GM03348 (cell line): Measurements from ENCODE around the gene TMEM255B.
"Not testable (repeated sequence)": the region's sequence is repeated elsewhere in the genome, so short reads cannot be mapped to it uniquely, and the experiment has no call there.

Experiments
- DNase-seq: peaks from one replicate; pipeline ENCODE4 v3.0.0; 2012; ENCODE audit warnings: low spot score

TMEM255B gene

DNA sequence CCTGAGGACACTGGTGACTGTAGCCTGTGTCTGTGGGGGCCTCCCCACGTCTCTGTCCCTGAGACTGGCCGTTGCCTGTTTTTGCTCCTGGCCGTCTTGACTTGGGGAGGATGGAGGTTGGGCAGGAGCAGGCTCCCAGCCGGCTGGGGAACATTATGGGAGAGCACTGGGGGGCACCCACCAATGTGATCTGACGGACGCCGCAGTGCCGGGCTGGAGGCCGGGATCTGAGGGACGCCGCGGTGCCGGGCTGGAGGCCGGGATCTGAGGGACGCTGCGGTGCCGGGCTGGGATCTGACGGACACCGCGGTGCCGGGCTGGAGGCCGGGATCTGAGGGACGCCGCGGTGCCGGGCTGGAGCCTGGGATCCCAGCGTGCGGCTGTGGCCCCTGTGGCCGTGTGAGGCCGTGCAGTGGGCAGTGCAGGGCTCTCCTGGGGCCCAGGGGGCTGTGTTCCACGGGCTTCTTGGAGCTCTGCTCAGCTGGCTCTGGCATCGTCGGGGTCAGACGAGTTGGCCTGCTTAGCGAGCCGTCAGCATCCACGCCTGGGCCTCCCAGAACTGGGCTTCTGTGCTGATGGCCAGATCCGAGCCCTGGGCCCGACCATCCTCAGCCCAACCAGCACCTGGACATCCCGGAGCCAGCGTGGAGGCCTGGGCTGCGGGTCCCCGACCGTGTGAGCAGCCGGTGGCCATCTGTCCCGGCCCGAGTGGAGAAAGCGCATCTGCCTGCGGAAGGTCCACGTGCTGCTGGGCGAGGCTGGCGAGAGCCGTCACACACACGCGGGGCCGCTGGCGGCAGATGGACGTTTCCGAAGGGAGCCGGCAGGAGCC, 59.0 kb downstream of the TMEM255B start:
- DNase-seq, result no peak

DNA sequence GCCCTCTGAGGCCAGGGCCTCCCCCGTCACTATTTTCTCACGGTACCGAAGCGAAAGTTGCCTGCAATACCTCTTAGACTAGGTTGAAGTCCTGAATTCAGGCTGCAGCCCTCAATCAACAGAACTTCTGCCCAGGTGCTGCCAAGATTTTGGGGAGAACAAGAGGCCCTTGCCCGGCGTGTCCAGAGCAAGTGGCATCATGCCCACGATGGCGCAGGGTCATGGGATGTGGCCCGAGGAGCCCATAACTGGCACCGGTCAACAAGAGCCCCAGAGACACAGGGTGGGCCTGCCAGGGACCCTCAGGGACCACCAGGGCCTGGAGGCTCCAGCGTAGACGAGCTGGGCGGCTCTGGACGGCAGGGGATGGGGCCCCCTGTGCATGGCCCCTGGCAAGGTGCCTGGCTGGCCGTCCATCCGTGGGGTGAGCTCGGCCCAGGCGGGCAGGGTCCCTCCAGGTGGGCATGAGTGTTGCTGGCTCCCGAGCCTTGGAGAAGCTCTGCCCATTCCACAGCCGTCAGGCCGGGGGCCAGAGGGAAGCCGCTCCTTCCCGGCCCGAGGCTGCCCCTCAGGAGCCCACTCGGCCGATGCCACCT, 59.8 kb downstream of the TMEM255B start:
- DNase-seq, result no peak

DNA sequence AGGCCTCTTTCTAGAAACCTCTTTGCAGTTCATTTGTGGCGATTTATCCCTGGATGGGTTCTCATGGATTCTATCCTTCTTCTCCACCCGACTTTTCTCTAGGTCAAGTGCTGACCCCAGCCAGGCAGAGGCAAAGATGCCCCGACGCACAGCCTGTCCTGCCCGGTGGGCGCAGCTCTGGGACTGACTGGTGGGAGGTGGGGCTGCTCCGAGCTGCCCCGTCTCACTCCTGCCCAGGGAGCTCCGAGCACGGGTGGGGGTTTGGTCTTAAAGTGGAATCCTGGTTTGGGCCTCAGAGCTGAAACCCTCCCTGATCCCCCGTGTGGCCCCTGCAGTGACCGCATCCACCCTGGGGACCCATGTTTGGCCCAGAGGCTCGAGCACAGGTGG, 60.3 kb downstream of the TMEM255B start:
- no peak for DNase-seq

DNA sequence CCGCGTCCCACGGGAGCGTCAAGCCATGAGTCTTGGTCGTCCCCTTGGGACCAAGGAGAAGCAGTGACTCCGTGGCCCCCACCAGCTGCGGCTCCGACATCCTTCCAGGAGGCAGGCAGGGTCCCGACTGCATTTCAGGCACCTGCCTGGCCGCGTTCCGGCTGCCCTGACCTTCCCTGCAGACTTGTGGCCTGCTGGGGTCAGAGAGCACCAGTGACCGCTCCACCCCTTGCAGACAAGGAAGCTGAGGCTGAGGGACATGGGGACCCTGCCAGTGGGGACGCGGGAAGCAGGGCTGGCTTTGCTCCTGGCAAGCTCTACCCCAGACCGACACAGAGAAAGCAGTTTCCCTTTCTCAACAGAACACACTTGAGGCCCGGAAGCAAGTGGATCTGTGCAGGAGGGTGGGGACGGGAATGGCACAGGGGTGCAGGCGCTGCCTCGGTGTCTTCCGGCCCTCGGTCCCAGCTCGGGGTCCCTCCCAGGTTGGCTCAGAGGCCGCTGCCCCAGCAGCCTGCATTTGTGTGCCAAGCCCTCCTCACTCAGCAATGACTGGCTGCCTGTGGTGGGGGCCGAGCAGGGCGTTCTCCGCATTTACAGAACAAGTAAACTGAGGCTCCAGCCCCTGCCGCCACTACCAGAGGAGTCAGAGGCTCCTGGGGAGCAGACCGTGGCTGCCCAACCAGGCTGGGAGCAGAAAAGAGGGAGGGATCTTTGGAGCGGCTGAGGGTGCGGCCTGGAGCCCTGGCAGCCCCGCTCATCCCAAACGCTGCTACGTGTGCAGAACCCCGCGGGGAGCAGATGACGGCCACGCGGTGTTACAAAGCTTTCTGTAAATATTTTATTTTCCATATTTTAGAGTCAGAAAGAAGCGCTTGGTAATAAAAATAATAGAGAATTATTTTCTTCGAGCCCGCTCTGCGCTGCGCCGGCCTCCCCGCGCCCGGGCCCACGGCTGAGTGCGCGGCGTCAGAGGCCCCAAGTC, 61.0 kb downstream of the TMEM255B start:
- DNase-seq, result no peak

DNA sequence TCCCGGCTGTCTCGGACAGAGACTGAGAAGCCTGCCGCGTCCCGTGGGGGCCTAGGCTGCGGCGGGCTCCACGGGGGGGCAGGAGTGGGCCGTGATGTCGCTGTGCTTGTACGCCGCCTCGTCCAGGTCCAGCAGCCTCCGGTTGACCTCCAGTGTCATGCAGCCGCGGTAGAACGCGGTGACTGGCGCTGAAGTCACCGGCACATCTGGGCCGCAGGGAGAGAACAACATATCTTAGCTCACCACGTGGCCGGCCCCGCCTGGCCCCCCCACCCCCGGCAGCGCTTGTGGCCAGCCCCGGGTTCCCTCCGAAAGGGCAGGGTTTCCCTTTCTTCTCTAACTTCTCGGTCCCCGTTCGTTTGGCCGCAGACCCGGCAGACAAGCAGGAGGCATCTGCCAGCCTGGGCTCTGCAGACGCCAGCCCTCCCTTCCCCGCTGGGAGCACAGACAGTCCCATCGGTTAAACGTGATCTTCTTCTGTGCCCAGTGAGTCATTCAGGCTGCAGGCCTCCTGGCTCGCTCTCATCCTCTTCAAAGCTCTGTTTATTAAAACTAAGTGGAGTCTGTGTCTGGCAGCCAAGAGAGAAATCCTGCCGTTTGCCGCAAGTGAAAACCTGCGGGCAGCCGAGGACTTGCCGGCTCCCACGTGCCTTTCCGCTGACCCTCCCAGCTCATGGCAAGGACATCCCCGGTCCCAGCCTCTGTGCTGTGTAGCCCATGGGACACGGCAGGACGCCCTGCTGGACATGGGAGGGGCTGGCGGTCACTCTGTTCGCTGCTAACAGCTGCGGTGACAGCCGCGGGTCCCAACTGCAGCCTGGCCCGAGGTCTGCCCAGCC, 62.0 kb downstream of the TMEM255B start:
- peak; percentile 93 for DNase-seq

DNA sequence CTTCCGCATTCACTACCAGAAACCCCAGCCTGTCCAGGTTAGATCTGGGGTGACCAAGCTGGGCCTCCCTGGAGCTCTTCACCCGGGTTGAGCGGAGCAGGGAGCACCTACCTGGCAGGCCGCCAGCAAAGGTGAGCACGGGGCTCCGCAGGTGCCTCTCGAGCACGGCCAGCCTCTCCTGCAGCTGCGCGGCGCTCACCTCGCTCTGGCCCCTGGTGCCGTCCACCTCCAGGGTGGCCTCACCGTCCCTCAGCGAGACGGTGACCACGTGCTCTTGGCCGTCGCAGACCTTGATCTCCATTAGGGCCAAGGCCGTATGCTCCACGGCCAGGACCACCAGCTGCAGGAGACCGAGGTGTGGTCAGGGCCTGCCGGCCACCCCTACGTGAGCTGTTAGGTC, 62.8 kb downstream of the TMEM255B start:
- no peak for DNase-seq

DNA sequence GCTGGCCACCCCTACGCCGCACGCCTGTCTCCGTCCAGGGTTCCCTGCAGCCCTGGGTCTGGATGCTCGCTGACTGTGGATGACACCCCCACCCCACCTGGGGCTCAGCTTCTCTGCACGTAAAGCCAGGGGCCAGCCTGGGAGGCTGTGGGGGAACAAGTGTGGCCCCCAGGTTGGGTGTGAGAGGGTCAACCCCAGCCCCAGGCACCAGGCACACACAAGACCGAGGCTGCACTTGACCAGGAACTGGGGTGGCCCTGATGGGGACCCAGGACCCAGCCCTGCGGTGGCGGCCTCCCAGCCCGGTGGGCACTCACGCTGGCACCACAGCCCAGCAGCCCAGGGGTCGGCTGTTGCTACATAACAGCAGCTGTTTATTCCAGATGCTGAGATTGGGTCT, 63.2 kb downstream of the TMEM255B start:
- no peak for DNase-seq

DNA sequence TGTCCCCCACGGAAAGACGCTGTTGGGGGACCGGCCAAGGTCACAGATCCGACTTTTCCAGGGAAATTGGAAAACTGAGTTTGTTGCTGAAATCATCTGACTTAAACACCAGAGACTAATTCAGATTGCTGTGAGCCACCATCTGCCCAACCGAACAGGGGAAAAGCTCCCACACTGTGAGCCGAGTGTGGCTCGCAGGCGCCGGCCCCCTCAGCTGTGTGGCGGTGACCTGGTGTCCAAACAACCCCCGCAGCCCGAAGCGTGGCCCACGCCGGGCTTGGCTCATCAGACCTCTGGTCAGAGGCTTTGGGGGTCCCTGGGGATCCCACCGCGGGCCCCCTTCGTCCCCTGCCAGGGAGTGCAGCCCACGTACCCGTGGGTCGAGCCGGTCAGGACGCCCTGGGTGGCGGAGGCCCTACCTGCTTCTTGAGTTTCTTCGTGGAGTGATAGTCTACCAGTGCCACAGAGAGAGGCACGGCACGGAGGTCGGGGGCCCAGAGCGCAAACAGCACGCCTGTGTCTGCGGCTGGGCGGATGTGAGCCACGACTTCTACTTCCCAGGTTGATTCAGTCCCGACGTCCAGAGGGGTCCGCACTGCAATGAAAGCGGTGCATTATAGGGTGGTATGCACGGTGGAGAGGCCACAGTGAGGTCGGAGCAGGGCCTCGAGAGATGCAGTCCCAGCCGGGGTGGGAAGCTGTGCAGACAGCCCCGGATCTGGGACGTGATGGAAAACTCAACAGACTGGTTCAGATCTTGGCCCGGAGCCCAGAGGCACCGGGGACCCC, 64.1 kb downstream of the TMEM255B start:
- DNase-seq, result no peak

DNA sequence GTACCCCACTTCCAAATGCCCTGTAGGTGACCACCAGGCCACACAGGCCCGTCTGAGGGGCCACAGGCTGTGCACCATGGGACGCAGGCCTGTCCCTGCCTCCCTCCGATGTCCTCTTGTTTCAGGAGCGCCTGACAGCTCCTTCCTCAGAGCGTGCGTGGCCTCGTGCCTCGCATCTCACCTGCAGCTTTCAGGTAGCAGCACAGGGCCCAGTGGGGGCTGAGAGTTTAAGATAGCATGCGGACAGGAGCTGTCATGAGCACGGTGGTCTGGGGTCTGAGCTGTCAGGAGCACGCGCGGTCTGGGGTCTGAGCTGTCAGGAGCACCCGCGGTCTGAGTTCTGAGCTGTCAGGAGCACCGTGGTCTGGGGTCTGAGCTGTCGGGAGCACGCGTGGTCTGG, 64.7 kb downstream of the TMEM255B start:
- DNase-seq, result no peak

DNA sequence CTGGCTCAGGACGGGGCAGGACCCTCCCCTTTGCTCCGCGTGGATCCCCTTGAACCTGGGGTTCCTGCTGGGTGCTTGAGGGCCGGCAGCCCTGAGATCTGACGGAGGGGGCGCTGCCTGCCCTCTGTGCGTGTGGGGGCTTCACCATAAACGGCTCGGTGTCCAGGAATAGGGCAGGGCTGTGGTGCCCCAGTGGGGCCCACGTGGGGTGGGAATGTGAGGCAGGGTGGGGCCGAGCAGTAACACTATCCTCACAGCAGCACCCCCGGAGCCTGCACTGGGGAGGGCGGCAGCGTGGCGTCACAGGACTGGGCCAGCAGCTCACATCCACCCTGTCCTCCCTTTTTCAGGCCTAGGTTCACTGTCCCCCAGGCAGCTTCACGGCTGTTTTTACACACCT, 66.8 kb downstream of the TMEM255B start:
- DNase-seq, result no peak

DNA sequence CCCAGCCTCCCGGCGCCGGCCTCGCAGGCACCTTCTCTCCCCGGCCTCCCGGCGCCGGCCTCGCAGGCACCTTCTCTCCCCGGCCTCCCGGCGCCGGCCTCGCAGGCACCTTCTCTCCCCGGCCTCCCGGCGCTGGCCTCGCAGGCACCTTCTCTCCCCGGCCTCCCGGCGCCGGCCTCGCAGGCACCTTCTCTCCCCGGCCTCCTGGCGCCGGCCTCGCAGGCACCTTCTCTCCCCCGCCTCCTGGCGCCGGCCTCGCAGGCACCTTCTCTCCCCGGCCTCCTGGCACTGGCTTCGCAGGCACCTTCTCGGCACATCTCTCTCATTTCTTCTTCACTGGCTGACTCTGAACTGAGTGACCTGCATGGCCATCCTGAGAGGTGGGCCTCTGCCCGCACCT, 67.4 kb downstream of the TMEM255B start:
- not testable (repeated sequence) for DNase-seq

DNA sequence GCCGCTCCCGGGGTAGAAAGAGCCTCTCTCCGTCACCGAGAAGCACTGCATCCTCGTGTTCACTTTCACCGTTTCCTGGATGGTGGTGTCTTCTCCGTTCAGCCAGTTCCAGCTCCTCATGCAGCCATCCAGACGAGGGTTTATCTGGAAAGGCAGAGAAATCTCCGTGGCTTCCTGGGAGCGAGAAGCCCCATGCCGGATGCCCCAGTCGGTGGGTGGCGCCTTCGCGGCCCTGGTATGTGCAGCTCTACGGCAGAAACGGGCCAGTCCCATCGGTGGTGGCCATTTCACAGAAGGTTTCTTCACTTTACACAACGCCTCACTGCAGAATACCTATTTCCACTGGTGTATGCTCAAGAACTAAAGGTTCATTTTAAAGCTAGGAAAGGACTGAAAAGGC, 68.0 kb downstream of the TMEM255B start:
- no peak for DNase-seq

DNA sequence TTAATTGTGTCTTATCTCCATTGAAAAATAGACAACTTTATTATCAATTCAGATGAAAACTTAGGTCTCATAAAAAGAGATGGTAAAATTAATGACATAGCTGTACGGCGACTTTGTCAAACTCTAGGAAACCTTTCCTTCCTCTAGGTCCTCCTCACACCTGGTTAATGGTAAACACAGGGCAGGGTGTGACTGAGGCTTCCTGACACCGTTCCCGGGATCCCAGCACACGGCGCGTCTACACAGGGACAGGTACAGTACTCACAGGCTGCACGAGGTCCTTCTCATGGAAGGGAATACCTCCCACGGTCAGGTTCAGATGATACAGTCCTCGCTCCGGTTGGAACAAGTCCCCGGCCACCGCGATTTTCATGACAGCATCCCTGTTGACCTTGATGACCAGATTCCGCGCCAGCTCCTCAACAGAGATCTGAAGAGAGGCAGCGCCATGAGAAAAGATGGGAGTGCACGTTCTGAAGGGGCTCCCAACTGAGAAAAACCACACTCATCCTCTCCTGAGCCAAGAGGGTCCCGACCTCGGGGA, 69.3 kb downstream of the TMEM255B start:
- DNase-seq, result no peak

DNA sequence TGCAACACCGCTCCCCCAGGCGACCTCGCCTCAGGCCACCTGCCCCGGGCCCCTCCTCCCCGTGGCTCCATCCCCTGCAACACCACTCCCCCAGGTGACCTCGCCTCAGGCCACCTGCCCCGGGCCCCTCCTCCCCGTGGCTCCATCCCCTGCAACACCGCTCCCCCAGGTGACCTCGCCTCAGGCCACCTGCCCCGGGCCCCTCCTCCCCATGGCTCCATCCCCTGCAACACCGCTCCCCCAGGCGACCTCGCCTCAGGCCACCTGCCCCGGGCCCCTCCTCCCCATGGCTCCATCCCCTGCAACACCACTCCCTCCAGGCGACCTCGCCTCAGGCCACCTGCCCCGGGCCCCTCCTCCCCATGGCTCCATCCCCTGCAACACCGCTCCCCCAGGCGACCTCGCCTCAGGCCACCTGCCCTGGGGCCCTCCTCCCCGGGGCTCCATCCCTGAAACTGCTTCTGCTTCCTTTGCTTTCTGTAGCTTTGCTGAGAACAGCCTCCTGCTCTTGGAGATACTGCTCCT, 71.5 kb downstream of the TMEM255B start:
- DNase-seq, result not testable (repeated sequence)

DNA sequence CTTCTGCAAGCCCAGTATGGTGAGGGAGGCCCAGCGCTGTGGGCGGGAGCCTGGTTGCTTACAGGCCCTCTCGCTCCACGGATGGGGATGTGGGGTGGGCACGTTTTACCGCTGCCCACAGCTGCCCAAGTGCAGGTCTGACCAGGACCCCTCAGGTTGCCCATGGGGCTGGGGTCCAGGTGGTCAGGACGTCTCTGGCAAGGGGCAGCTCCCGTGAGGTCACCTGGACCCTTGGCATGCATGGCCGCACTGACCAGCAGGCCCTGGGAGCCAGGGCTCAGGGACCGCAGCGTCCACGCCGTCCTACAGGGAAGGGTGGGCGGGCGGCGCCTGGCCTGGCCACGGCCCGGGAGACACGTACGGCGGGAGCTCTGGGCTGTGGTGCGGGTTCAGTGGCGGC, 72.0 kb downstream of the TMEM255B start:
- DNase-seq, result no peak

DNA sequence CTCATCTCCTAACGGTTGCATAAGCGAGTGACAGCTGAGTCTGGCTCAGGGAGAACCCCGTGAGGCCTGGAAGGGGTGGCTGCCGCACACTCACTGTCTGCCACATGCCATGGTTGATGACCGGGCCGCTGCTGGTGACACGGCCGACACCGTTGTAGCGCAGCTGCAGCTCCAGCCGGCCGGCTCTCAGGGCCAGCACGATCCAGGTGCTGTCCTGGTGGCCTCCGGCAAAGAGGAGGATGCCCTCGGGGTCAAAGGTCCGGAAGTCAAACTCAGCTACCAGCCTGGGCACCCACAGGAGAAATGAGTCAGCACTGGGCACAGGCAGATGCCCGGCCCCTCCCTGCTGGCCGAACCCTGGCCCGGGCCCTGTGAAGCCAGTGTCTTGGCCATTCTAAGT, 73.2 kb downstream of the TMEM255B start:
- DNase-seq, result no peak

DNA sequence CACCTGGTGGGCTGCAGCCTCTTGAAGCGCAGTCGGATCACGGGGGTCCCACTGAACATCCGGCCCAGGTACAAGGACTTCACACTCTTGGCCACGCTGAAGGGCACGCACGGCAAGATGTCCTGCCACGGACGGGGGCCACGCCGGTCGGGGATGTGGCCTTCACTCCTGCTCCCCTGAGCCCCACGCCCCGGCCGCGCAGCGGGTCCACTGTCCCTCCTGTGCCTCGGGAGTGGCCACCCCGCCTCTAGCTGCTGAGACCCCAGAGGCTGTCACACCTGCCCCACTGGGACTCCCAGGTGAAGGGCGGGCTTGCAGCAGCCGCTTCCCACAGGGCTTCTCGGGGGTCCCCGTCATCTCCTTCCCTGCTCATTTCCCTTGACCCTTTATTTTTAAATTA, 73.6 kb downstream of the TMEM255B start:
- DNase-seq, result no peak

DNA sequence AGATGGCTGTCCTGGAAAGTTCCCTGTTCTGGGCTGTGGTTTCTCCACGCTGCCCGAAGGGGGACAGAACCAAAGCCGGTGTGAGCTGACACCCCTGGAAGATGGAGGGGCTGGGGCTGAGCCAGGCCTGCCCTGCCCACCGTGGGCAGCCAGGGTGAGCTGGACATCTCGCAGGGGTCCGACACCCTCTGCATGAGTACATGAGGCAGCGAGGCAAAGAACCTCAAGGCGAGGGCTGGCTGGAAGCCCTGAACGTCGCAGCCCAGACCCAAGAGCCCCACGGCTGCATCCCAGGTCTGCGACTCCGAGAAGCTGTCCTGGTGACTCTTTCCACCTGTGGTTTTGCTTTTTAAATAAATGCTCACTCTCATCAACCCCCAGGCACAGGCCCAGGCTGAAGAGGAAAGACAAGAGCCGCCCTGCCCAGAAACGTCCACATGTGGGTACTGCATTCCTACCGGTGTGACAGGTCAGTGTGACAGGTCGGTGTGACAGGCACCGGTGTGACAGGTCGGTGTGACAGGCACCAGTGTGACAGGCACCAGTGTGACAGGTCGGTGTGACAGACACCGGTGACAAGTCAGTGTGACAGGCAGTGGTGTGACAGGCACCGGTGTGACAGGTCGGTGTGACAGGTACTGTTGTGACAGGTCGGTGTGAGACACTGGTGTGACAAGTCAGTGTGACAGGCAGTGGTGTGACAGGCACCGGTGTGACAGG, 74.2 kb downstream of the TMEM255B start:
- no peak for DNase-seq

DNA sequence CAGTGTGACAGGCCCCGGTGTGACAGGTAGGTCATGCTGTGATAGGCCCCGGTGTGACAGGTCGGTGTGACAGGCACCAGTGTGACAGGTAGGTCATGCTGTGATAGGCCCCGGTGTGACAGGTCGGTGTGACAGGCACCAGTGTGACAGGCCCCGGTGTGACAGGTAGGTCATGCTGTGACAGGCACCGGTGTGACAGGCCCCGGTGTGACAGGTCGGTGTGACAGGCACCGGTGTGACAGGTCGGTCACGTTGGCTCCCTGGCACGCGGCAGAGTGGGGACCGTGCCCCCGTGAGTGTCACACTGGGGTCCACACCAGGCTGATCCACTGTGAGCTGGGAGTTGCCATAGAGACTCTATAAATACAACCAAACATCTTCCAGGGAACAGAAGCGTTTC, 75.0 kb downstream of the TMEM255B start:
- not testable (repeated sequence) for DNase-seq
